ENCODE results near the gene STUM.
A peak's percentile ranks its signal among the peaks of the same experiment; 100 is the strongest.
"Not testable (repeated sequence)": the region's sequence is repeated elsewhere in the genome, so short reads cannot be mapped to it uniquely, and the experiment has no call there.

The STUM gene

GRCh38 chr1:226548256-226549093, at the start of gene STUM:
Gene STUM, plus strand, starts transcription at chr1:226548764. Its CDS starts 141 bp downstream, at chr1:226548905.
- H3K27ac Mint-ChIP-seq, result no peak within 1 kb of the TSS
- H3K36me3 Mint-ChIP-seq, result no peaks in the 10 kb centered on the region
- CTCF ChIA-PET, result interaction anchor here (0.6 to 3.2 kb wide), 7 partner anchors 15 to 141 kb away, joined by 3 to 11 read pairs (median 3); partner anchors contain the start of gene PARP1
- H3K4me1 Mint-ChIP-seq, result peaks cover 14% of the 10 kb centered on the region
- peak; percentile 27 for DNase-seq
- no peaks in the 10 kb centered on the region for H3K9me3 Mint-ChIP-seq
- H3K27me3 Mint-ChIP-seq, result peaks cover 79% of the 10 kb centered on the region
- H3K4me3 Mint-ChIP-seq, result peak within 1 kb of the TSS; percentile 49

- not testable (repeated sequence) for H3K4me3 Mint-ChIP-seq, H3K9me3 Mint-ChIP-seq, DNase-seq, H3K27ac Mint-ChIP-seq, H3K4me1 Mint-ChIP-seq, H3K36me3 Mint-ChIP-seq
- peaks cover 37% of the 10 kb centered on the region for H3K27me3 Mint-ChIP-seq
- CTCF ChIA-PET, result interaction anchor here (1.0 kb wide), 1 partner anchor 40 kb away, joined by 3 read pairs; no protein-coding TSS in a partner anchor
Observed at GRCh38 chr1:226499699-226500098, 48.9 kb upstream of the STUM start.

GRCh38 chr1:226506021-226506420, 42.5 kb upstream of the STUM start:
- DNase-seq, result no peak
- Mint-ChIP-seq H3K4me1 (no peaks in the 10 kb centered on the region), H3K9me3 (no peaks in the 10 kb centered on the region), H3K36me3 (no peaks in the 10 kb centered on the region), H3K27me3 (peaks cover 55% of the 10 kb centered on the region), H3K4me3 (no peak overlapping the region), H3K27ac (no peak overlapping the region)
- CTCF ChIA-PET, result no interaction called here

GRCh38 chr1:226506921-226507320, 41.6 kb upstream of the STUM start:
- H3K9me3 Mint-ChIP-seq, result no peaks in the 10 kb centered on the region
- CTCF ChIA-PET, result no interaction called here
- no peak for DNase-seq
- H3K4me3 Mint-ChIP-seq, result no peak overlapping the region
- no peaks in the 10 kb centered on the region for H3K4me1 Mint-ChIP-seq
- no peak overlapping the region for H3K27ac Mint-ChIP-seq
- H3K36me3 Mint-ChIP-seq, result no peaks in the 10 kb centered on the region
- peaks cover 56% of the 10 kb centered on the region for H3K27me3 Mint-ChIP-seq

GRCh38 chr1:226510453-226510852, 38.1 kb upstream of the STUM start:
- Mint-ChIP-seq H3K36me3 (no peaks in the 10 kb centered on the region), H3K27me3 (peaks cover 35% of the 10 kb centered on the region), H3K4me1 (no peaks in the 10 kb centered on the region), H3K4me3 (no peak overlapping the region), H3K27ac (no peak overlapping the region), H3K9me3 (no peaks in the 10 kb centered on the region)
- CTCF ChIA-PET, result no interaction called here
- no peak for DNase-seq

- CTCF ChIA-PET, result no interaction called here
- Mint-ChIP-seq H3K9me3 (no peaks in the 10 kb centered on the region), H3K36me3 (no peaks in the 10 kb centered on the region), H3K4me3 (no peak overlapping the region), H3K27ac (no peak overlapping the region), H3K27me3 (peaks cover 32% of the 10 kb centered on the region), H3K4me1 (no peaks in the 10 kb centered on the region)
- no peak for DNase-seq
Observed at GRCh38 chr1:226511296-226511695, 37.3 kb upstream of the STUM start.

- H3K36me3 Mint-ChIP-seq, result no peaks in the 10 kb centered on the region
- no peak for DNase-seq
- H3K4me3 Mint-ChIP-seq, result no peak overlapping the region
- no peak overlapping the region for H3K27ac Mint-ChIP-seq
- peaks cover 24% of the 10 kb centered on the region for H3K27me3 Mint-ChIP-seq
- H3K9me3 Mint-ChIP-seq, result no peaks in the 10 kb centered on the region
- H3K4me1 Mint-ChIP-seq, result no peaks in the 10 kb centered on the region
- CTCF ChIA-PET, result no interaction called here
Observed at GRCh38 chr1:226512076-226512728, 36.4 kb upstream of the STUM start.

GRCh38 chr1:226518375-226518774, 30.2 kb upstream of the STUM start:
- Mint-ChIP-seq H3K4me3 (no peak overlapping the region), H3K36me3 (no peaks in the 10 kb centered on the region), H3K9me3 (no peaks in the 10 kb centered on the region), H3K27me3 (peaks cover 26% of the 10 kb centered on the region), H3K27ac (no peak overlapping the region), H3K4me1 (no peaks in the 10 kb centered on the region)
- no peak for DNase-seq
- CTCF ChIA-PET, result interaction anchor here (1.0 kb wide), 1 partner anchor 13 kb away, joined by 3 read pairs; no protein-coding TSS in a partner anchor

- H3K27me3 Mint-ChIP-seq, result peaks cover 31% of the 10 kb centered on the region
- no peaks in the 10 kb centered on the region for H3K4me1 Mint-ChIP-seq
- H3K9me3 Mint-ChIP-seq, result no peaks in the 10 kb centered on the region
- DNase-seq, result no peak
- no peak overlapping the region for H3K27ac Mint-ChIP-seq
- H3K36me3 Mint-ChIP-seq, result no peaks in the 10 kb centered on the region
- H3K4me3 Mint-ChIP-seq, result no peak overlapping the region
- CTCF ChIA-PET, result interaction anchor here (0.8 to 1.0 kb wide), 2 partner anchors 12 to 28 kb away, joined by 3 to 5 read pairs; no protein-coding TSS in a partner anchor
Observed at GRCh38 chr1:226519135-226519534, 29.4 kb upstream of the STUM start.

DNA sequence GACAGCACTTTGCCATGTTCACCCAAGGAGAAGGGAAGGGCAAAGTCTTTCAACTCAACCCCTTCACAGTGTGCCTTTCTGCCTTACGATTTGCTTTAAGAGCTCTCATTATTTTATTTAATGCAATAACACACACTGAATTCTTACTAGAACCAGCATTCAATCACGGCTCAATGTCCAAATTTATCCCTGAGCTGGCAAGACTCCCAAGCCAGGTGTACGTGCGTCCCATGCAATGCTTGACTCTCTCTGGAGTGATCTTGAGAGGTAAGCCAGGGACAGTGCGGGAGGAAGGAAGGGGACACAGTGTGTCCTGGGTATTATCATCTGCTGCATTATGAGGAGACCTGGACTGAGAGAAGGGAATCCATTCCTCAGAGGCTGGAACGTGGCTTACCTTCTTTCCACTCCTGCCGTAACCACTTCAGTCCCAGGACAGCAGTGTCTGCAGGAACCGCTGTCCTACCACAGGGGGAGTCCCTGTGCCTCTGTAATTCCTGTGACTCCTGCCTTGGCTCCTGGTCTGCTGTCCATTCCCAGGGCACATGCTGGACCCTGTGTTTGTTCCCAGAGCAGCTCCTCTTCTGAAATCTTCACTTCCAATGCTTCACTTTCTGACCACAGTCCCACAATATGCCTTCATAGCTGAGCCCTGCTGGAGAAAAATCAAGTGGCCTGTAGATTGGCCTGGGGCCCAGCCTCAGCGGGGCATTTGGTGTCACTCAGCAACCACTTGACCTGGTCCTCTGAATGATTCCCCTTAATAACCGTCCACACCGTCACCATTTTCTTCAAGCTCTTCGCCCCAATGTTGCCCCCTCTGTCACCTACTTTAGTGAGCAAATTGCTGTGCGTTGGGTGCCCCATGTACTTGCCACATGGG, 28.6 kb upstream of the STUM start:
- Mint-ChIP-seq H3K36me3 (no peaks in the 10 kb centered on the region), H3K27me3 (peaks cover 31% of the 10 kb centered on the region), H3K4me1 (no peaks in the 10 kb centered on the region), H3K4me3 (no peak overlapping the region), H3K9me3 (no peaks in the 10 kb centered on the region), H3K27ac (no peak overlapping the region)
- DNase-seq, result no peak
- CTCF ChIA-PET, result interaction anchor here (0.8 kb wide), 1 partner anchor 28 kb away, joined by 5 read pairs; no protein-coding TSS in a partner anchor

DNA sequence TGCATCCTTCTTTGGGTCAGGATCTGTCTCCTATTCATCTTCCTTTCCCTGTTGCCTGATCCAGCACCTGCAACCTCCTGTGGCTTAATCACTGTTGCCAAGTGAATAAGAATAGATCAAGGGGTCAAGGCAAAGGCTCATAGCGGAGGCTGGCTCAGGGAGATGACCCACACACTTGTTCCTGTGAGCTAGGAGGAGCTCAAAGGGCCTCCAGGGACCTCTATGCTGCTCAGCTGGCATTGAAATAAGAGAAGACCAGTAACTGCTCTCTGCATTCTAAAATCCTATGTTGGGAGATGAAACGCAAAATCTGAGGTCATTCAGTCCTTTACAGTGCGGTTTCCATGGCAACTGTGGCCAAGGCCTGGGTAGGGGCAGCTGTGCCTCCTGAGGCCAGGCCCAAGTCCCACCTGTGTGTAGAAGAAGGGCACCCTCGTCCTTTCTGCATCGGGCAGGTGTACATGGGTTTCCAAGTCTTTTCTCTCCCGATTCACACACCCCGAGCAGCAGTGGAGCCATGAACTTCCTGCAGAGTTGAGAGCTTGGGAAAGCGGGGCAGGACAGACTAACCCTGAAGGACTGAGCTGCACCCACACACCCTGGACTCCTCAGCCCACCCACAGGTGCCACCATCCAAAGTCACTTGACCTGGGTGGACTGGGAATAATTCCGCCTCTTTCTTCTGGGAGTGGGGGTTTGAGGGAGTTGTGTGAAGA, 27.8 kb upstream of the STUM start:
- CTCF ChIA-PET, result no interaction called here
- Mint-ChIP-seq H3K4me1 (no peaks in the 10 kb centered on the region), H3K27me3 (peaks cover 31% of the 10 kb centered on the region), H3K4me3 (no peak overlapping the region), H3K9me3 (no peaks in the 10 kb centered on the region), H3K27ac (no peak overlapping the region), H3K36me3 (no peaks in the 10 kb centered on the region)
- no peak for DNase-seq

- no peak for DNase-seq
- Mint-ChIP-seq H3K27ac (no peak overlapping the region), H3K4me3 (no peak overlapping the region), H3K9me3 (no peaks in the 10 kb centered on the region), H3K4me1 (no peaks in the 10 kb centered on the region), H3K36me3 (no peaks in the 10 kb centered on the region), H3K27me3 (peaks cover 25% of the 10 kb centered on the region)
- CTCF ChIA-PET, result no interaction called here
Observed at GRCh38 chr1:226523646-226524406, 24.7 kb upstream of the STUM start.

DNA sequence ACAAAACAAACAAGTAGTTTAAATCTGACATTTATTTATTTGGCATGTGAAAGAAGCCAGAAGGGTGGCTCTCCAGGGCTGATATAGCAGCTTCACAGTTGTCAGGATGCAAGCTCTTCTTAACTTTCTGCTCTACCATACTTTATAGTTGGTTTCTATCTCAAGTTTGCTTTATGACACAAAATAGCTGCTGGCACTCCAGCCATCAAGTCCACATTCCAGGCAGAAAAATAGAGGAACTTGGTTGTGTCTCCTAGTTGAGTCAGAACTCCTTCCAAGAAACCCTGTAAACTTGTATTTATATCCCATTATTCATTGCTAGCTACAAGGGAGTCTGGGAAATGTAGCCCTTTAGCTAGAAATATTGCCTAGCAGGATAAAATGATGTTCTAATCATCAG, 24.0 kb upstream of the STUM start:
- no peak overlapping the region for H3K4me3 Mint-ChIP-seq
- H3K27me3 Mint-ChIP-seq, result peaks cover 25% of the 10 kb centered on the region
- no peaks in the 10 kb centered on the region for H3K4me1 Mint-ChIP-seq
- no peak overlapping the region for H3K27ac Mint-ChIP-seq
- CTCF ChIA-PET, result no interaction called here
- H3K9me3 Mint-ChIP-seq, result no peaks in the 10 kb centered on the region
- DNase-seq, result no peak
- H3K36me3 Mint-ChIP-seq, result no peaks in the 10 kb centered on the region

Data from activated naive CD4-positive, alpha-beta T cell treated with anti-CD3 and anti-CD28 coated beads, Interleukin-2, amount 10 ng/mL, durations not matched to agents 7 days and 5 days (primary cell).